ENCODE results near the gene DCTN3.

DNA sequence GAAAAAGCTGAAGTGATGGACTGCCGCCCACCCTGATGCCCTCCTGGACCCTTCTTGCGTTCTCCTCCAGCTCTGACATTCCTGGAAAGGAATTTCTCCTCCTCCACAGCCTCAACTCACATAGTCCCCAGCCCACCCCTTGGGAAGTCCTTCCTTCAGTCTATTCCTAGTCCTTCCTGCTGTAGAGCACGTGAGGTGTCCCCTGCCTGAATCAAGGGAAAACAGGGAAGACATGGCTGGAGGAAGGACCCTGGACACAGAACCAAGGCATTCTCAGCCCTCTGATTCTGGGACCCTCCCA lies 4.8 kb upstream of the DCTN3 start:
- TF ChIP-seq, protein P1, sequence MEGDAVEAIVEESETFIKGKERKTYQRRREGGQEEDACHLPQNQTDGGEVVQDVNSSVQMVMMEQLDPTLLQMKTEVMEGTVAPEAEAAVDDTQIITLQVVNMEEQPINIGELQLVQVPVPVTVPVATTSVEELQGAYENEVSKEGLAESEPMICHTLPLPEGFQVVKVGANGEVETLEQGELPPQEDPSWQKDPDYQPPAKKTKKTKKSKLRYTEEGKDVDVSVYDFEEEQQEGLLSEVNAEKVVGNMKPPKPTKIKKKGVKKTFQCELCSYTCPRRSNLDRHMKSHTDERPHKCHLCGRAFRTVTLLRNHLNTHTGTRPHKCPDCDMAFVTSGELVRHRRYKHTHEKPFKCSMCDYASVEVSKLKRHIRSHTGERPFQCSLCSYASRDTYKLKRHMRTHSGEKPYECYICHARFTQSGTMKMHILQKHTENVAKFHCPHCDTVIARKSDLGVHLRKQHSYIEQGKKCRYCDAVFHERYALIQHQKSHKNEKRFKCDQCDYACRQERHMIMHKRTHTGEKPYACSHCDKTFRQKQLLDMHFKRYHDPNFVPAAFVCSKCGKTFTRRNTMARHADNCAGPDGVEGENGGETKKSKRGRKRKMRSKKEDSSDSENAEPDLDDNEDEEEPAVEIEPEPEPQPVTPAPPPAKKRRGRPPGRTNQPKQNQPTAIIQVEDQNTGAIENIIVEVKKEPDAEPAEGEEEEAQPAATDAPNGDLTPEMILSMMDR (conservative IDR thresholded peaks at IDR 0.05; ENCODE audit: low read length) = no peak
- TF ChIP-seq EZH2phosphoT487 (IDR thresholded peaks at IDR 0.05; ENCODE audit: borderline replicate concordance) = no peak
